Sigmoid colon (tissue), 3 donors: ENCODE data around the gene SLC6A4.

Experiments used
- POLR2A ChIP-seq, 2 donors: fragments of 450-650 bp; IDR thresholded peaks; one replicate each; pipeline ENCODE4 v1.6.1; 2016; ENCODE audit warnings: antibody characterized with exemption in 2 of 2, mild to moderate bottlenecking in 2 of 2, moderate library complexity in 2 of 2
- TF ChIP-seq, protein P1 (sequence below), 4 experiments: fragments of 450-650 bp in 3 of 4; fragments of 200-600 bp in 1 of 4; IDR thresholded peaks; one replicate each; pipeline ENCODE4 v1.5.1; 2016 to 2019; ENCODE audit warnings: antibody characterized with exemption in 4 of 4, mild to moderate bottlenecking in 3 of 4, moderate library complexity in 2 of 4

- TF ChIP-seq, protein P1, sequence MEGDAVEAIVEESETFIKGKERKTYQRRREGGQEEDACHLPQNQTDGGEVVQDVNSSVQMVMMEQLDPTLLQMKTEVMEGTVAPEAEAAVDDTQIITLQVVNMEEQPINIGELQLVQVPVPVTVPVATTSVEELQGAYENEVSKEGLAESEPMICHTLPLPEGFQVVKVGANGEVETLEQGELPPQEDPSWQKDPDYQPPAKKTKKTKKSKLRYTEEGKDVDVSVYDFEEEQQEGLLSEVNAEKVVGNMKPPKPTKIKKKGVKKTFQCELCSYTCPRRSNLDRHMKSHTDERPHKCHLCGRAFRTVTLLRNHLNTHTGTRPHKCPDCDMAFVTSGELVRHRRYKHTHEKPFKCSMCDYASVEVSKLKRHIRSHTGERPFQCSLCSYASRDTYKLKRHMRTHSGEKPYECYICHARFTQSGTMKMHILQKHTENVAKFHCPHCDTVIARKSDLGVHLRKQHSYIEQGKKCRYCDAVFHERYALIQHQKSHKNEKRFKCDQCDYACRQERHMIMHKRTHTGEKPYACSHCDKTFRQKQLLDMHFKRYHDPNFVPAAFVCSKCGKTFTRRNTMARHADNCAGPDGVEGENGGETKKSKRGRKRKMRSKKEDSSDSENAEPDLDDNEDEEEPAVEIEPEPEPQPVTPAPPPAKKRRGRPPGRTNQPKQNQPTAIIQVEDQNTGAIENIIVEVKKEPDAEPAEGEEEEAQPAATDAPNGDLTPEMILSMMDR (IDR thresholded peaks at IDR 0.05), result no peak
- TF ChIP-seq POLR2A (IDR thresholded peaks at IDR 0.05), result no peak
Observed at GRCh38 chr17:30208214-30208613, 27.3 kb downstream of the SLC6A4 start.
